ENCODE results near the gene MYCT1.

GRCh38 chr6:152769993-152770392 is 72.3 kb downstream of the MYCT1 start:
- TF ChIP-seq CTCF (IDR thresholded peaks at IDR 0.05) (no peak), TCF7L2 (IDR thresholded peaks at IDR 0.05; ENCODE audit: low read depth, low read length) (no peak), POLR2AphosphoS5 (IDR thresholded peaks at IDR 0.05; ENCODE audit: low read depth, low read length) (no peak)

All from Panc1 (cell line).